GM23248 (cell line): Measurements from ENCODE around the gene LY6G6C. TPM values are rescaled to one million over a fixed set of nuclear protein-coding genes. Genes with fewer than 3 reads are reported as not detected.

ENCODE experiments used
- DNase-seq: peaks from one replicate; pipeline ENCODE4 v3.0.0-alpha.2; 2015
- H2AFZ ChIP-seq: fragments of 200-600 bp; sonication (generic); 2 replicates; pipeline ENCODE4 v1.6.1; 2016; ENCODE audit warnings: antibody characterized with exemption
- H3F3A ChIP-seq: fragments of 200-600 bp; sonication (generic); 2 replicates; pipeline ENCODE4 v1.6.1; 2016; ENCODE audit warnings: mild to moderate bottlenecking, antibody characterized with exemption, mixed run types; ENCODE audit not compliant: insufficient read depth
- H3K27ac ChIP-seq: fragments of 200-600 bp; sonication (generic); 2 replicates; pipeline ENCODE4 v1.5.1; 2016; ENCODE audit warnings: mild to moderate bottlenecking
- H3K27me3 ChIP-seq: fragments of 200-600 bp; sonication (generic); replicated peaks from 2 replicates; pipeline ENCODE4 v1.6.1; 2016; ENCODE audit warnings: mild to moderate bottlenecking; ENCODE audit not compliant: insufficient read depth
- H3K36me3 ChIP-seq: fragments of 200-600 bp; sonication (generic); 2 replicates; pipeline ENCODE4 v1.6.1; 2016; ENCODE audit warnings: low read depth, mild to moderate bottlenecking
- H3K4me1 ChIP-seq: fragments of 200-600 bp; sonication (generic); 2 replicates; pipeline ENCODE4 v1.6.1; 2016; ENCODE audit warnings: mild to moderate bottlenecking; ENCODE audit not compliant: insufficient read depth
- H3K4me2 ChIP-seq: fragments of 200-600 bp; sonication (generic); one replicate; pipeline ENCODE4 v1.6.1; 2016; ENCODE audit warnings: mild to moderate bottlenecking; ENCODE audit not compliant: unreplicated experiment
- H3K4me3 ChIP-seq: fragments of 200-600 bp; sonication (generic); 2 replicates; pipeline ENCODE4 v1.5.1; 2016; ENCODE audit warnings: mild to moderate bottlenecking
- H3K79me2 ChIP-seq: fragments of 200-600 bp; sonication (generic); 2 replicates; pipeline ENCODE4 v1.6.1; 2016; ENCODE audit warnings: mild to moderate bottlenecking; ENCODE audit not compliant: insufficient read depth
- H3K9ac ChIP-seq: fragments of 200-600 bp; sonication (generic); 2 replicates; pipeline ENCODE4 v1.6.1; 2016; ENCODE audit warnings: mild to moderate bottlenecking
- H3K9me2 ChIP-seq: fragments of 200-600 bp; sonication (generic); 2 replicates; pipeline ENCODE4 v1.6.1; 2016; ENCODE audit warnings: mixed run types, mild to moderate bottlenecking, moderate library complexity; ENCODE audit not compliant: insufficient read depth
- H3K9me3 ChIP-seq: fragments of 200-600 bp; sonication (generic); one replicate; pipeline ENCODE4 v1.6.1; 2017; ENCODE audit warnings: low read depth
- H4K20me1 ChIP-seq: fragments of 200-600 bp; sonication (generic); 2 replicates; pipeline ENCODE4 v1.6.0; 2016; ENCODE audit not compliant: insufficient read depth
- EZH2 ChIP-seq: fragments of 200-600 bp; sonication (generic); IDR thresholded peaks from 2 replicates; pipeline ENCODE4 v1.6.1; 2018; ENCODE audit warnings: antibody characterized with exemption, mild to moderate bottlenecking; ENCODE audit not compliant: insufficient read depth, poor library complexity, severe bottlenecking
- EZH2phosphoT487 ChIP-seq: fragments of 200-600 bp; sonication (generic); IDR thresholded peaks from 2 replicates; pipeline ENCODE4 v1.6.1; 2018; ENCODE audit warnings: antibody characterized with exemption, moderate library complexity, mild to moderate bottlenecking, low read depth; ENCODE audit not compliant: insufficient read depth
- WGBS, 2 experiments: methylation state at CpG; one replicate each; pipeline ENCODE4 v1.1.6; 2015 to 2017; ENCODE audit warnings: low lambda C conversion rate in 2 of 2, low coverage in 1 of 2; ENCODE audit errors: missing lambda C conversion rate in 2 of 2; 5-methylcytosine and 5-hydroxymethylcytosine counted together
- in situ Hi-C: fragments of 300-500 bp; cut with MboI; formaldehyde crosslinking; loops from 2 replicates; pipeline ENCODE4 v1.15.0; 2020
- polyA plus RNA-seq: library from polyadenylated mRNA; unstranded; fragments of >200 nt; fragmentation: Nextera tagmentation; extraction: Ambion mirVana; gene quantifications from 2 replicates; pipeline ENCODE4 v1.2.1, GENCODE V29; 2016
- total RNA-seq: library from RNA; depleted of rRNA; stranded (reverse); fragments of >200 nt; shearing (Covaris generic); gene quantifications from 2 replicates; pipeline ENCODE4 v1.2.3, GENCODE V29; 2014

The LY6G6C gene
- total and polyA plus RNA-seq, 2 experiments from 2014 or later = not detected

GRCh38 chr6:31763619-31763940 lies 42.0 kb upstream of the LY6G6C start:
- no peak for TF ChIP-seq EZH2phosphoT487
- TF ChIP-seq EZH2 = no peak
- Histone ChIP-seq H2AFZ (no peak overlapping the region), H3K36me3 (no peaks in the 10 kb centered on the region), H3K4me1 (peaks cover 9% of the 10 kb centered on the region), H3K9me2 (no peaks in the 10 kb centered on the region), H3K27me3 (no peaks in the 10 kb centered on the region), H3K27ac (no peak overlapping the region), H3K4me2 (no peak overlapping the region), H3K9me3 (no peaks in the 10 kb centered on the region), H3F3A (no peaks in the 10 kb centered on the region), H3K79me2 (no peaks in the 10 kb centered on the region), H3K9ac (0 out of 2 replicates have a peak overlapping the region, but pooled peaks have one; percentile 15), H4K20me1 (no peaks in the 10 kb centered on the region), H3K4me3 (no peak overlapping the region)
- in situ Hi-C loops = no loop called here
- 0 to 14% methylated on average over 1 of the region's 1 CpG for WGBS, 2 experiments
- DNase-seq = peak; percentile 69

- no peak overlapping the region for H3K27ac ChIP-seq
These were observed 41.5 kb upstream of the LY6G6C start for GRCh38 chr6:31762878-31763618.

GRCh38 chr6:31762356-31762755 lies 40.8 kb upstream of the LY6G6C start, which contains the start of gene SAPCD1:
Gene SAPCD1 (plus strand): TSS chr6:31762656. CDS start chr6:31763055, 399 bp downstream.
- DNase-seq = no peak
- 78 to 83% methylated on average over 4 of the region's 4 CpGs for WGBS, 2 experiments
- H3F3A ChIP-seq = no peaks in the 10 kb centered on the region
- no peaks in the 10 kb centered on the region for H3K9me3 ChIP-seq
- H3K9me2 ChIP-seq = no peaks in the 10 kb centered on the region
- H3K4me1 ChIP-seq = peaks cover 9% of the 10 kb centered on the region
- no peaks in the 10 kb centered on the region for H3K36me3 ChIP-seq
- H3K27ac ChIP-seq = no peak within 1 kb of the TSS
- in situ Hi-C loops = no loop called here
- no peak within 1 kb of the TSS for H2AFZ ChIP-seq
- H3K27me3 ChIP-seq = no peaks in the 10 kb centered on the region
- no peaks in the 10 kb centered on the region for H4K20me1 ChIP-seq
- H3K79me2 ChIP-seq = no peaks in the 10 kb centered on the region
- H3K4me3 ChIP-seq = no peak within 1 kb of the TSS
- 0 out of 2 replicates have a peak within 1 kb of the TSS, but pooled peaks have one; percentile 15 for H3K9ac ChIP-seq
- TF ChIP-seq EZH2 (no peak), EZH2phosphoT487 (no peak)
- no peak within 1 kb of the TSS for H3K4me2 ChIP-seq

More at GRCh38 chr6:31762878-31763618, 41.5 kb upstream of the LY6G6C start:
- Histone ChIP-seq H3K79me2 (no peaks in the 10 kb centered on the region), H3K4me2 (no peak overlapping the region), H3K4me3 (no peak overlapping the region), H3K36me3 (no peaks in the 10 kb centered on the region), H3K9me2 (no peaks in the 10 kb centered on the region), H3F3A (no peaks in the 10 kb centered on the region), H4K20me1 (no peaks in the 10 kb centered on the region), H3K4me1 (peaks cover 9% of the 10 kb centered on the region), H2AFZ (no peak overlapping the region), H3K9me3 (no peaks in the 10 kb centered on the region), H3K27me3 (no peaks in the 10 kb centered on the region), H3K9ac (0 out of 2 replicates have a peak overlapping the region, but pooled peaks have one; percentile 15)
- TF ChIP-seq EZH2 = no peak
- TF ChIP-seq EZH2phosphoT487 = no peak
- WGBS, 2 experiments = 85 to 88% methylated on average over 7 to 8 of the region's 8 CpGs
- DNase-seq = no peak
- in situ Hi-C loops = no loop called here

- 97 to 100% methylated on average over 8 of the region's 8 CpGs for WGBS, 2 experiments
These were observed 39.8 kb upstream of the LY6G6C start for GRCh38 chr6:31761343-31761742.

More at GRCh38 chr6:31761343-31761742, 39.8 kb upstream of the LY6G6C start:
- Histone ChIP-seq H3K27me3 (no peaks in the 10 kb centered on the region), H2AFZ (no peak overlapping the region), H3K9me2 (no peaks in the 10 kb centered on the region), H3K27ac (no peak overlapping the region), H3K4me1 (peaks cover 9% of the 10 kb centered on the region), H3K4me3 (no peak overlapping the region), H3K36me3 (no peaks in the 10 kb centered on the region), H4K20me1 (no peaks in the 10 kb centered on the region), H3F3A (no peaks in the 10 kb centered on the region), H3K4me2 (no peak overlapping the region), H3K9ac (no peak overlapping the region), H3K9me3 (no peaks in the 10 kb centered on the region), H3K79me2 (no peaks in the 10 kb centered on the region)
- TF ChIP-seq EZH2 (no peak), EZH2phosphoT487 (no peak)
- in situ Hi-C loops = no loop called here
- no peak for DNase-seq
